HepG2 (cell line): ENCODE measurements around the gene PLCXD1.
"Not testable (repeated sequence)": the region's sequence is repeated elsewhere in the genome, so short reads cannot be mapped to it uniquely, and the experiment has no call there.

Source experiments
- CBX2 ChIP-seq, 2 experiments: fragments of 200-600 bp in 1 of 2; sonication (generic); formaldehyde crosslinking in 1 of 2; IDR thresholded peaks; 2 replicates each; pipeline versions ENCODE4 v1.7.0 to v1.8.1; 2018 to 2022; ENCODE audit warnings: low read depth in 2 of 2, low read length in 1 of 2, mild to moderate bottlenecking in 1 of 2, missing genetic modification reagents in 1 of 2
- FOXK2 ChIP-seq: fragments of 450-650 bp; IDR thresholded peaks from 2 replicates; pipeline ENCODE4 v1.6.1; 2016
- PRDM15 ChIP-seq: sonication (generic); formaldehyde crosslinking; IDR thresholded peaks from 2 replicates; pipeline ENCODE4 v1.4.0; 2020; ENCODE audit warnings: missing genetic modification reagents
- RFX3 ChIP-seq: IDR thresholded peaks from 2 replicates; pipeline ENCODE4 v1.6.1; 2016; ENCODE audit warnings: missing biosample characterization, missing genetic modification reagents
- ZNF501 ChIP-seq: sonication (generic); formaldehyde crosslinking; IDR thresholded peaks from 2 replicates; pipeline ENCODE4 v1.5.1; 2020; ENCODE audit warnings: mild to moderate bottlenecking, moderate library complexity, missing genetic modification reagents

- not testable (repeated sequence) for TF ChIP-seq CBX2 (IDR thresholded peaks at IDR 0.05; ENCODE audit: low read depth, low read length); CBX2 (CRISPR knock-in tag; IDR thresholded peaks at IDR 0.05; ENCODE audit: low read depth); PRDM15; RFX3 (CRISPR knock-in tag); ZNF501; FOXK2
Measured at GRCh38 chrX:264006-264405, 17.2 kb upstream of the PLCXD1 start.
